GM18499 (cell line): ENCODE results near the gene KCNMA1.
"Not testable (repeated sequence)": the region's sequence is repeated elsewhere in the genome, so short reads cannot be mapped to it uniquely, and the experiment has no call there.

Experiments
- ATAC-seq: cut with Tn5 transposase; IDR thresholded peaks from one replicate; pipeline ENCODE4 v1.9.1; 2021; ENCODE audit warnings: moderate number of reproducible peaks; ENCODE audit not compliant: insufficient read depth, unreplicated experiment

Gene KCNMA1

GRCh38 chr10:77388571-77389100 lies 249.0 kb downstream of the KCNMA1 start:
- no peak for ATAC-seq

GRCh38 chr10:77387701-77388100 lies 249.9 kb downstream of the KCNMA1 start:
- not testable (repeated sequence) for ATAC-seq

GRCh38 chr10:77387247-77387646 lies 250.4 kb downstream of the KCNMA1 start:
- no peak for ATAC-seq

- ATAC-seq, result no peak
Observed at GRCh38 chr10:77386838-77387237, 250.8 kb downstream of the KCNMA1 start.

GRCh38 chr10:77386365-77386764 lies 251.2 kb downstream of the KCNMA1 start:
- no peak for ATAC-seq

GRCh38 chr10:77385315-77385714 lies 252.3 kb downstream of the KCNMA1 start:
- no peak for ATAC-seq

- no peak for ATAC-seq
Observed at GRCh38 chr10:77383861-77384553, 253.6 kb downstream of the KCNMA1 start.

- no peak for ATAC-seq
Observed at GRCh38 chr10:77381750-77382149, 255.9 kb downstream of the KCNMA1 start.

- ATAC-seq, result no peak
Observed at GRCh38 chr10:77380723-77381122, 256.9 kb downstream of the KCNMA1 start.

- no peak for ATAC-seq
Observed at GRCh38 chr10:77380191-77380590, 257.4 kb downstream of the KCNMA1 start.

GRCh38 chr10:77378366-77379349 lies 258.9 kb downstream of the KCNMA1 start:
- ATAC-seq, result no peak

- no peak for ATAC-seq
Observed at GRCh38 chr10:77377678-77378352, 259.8 kb downstream of the KCNMA1 start.

- ATAC-seq, result no peak
Observed at GRCh38 chr10:77377034-77377433, 260.6 kb downstream of the KCNMA1 start.

- ATAC-seq, result no peak
Observed at GRCh38 chr10:77374189-77374656, 263.4 kb downstream of the KCNMA1 start.

GRCh38 chr10:77371848-77372799 lies 265.5 kb downstream of the KCNMA1 start:
- no peak for ATAC-seq

- no peak for ATAC-seq
Observed at GRCh38 chr10:77371421-77371820, 266.2 kb downstream of the KCNMA1 start.

- ATAC-seq, result no peak
Observed at GRCh38 chr10:77368006-77368405, 269.6 kb downstream of the KCNMA1 start.

- no peak for ATAC-seq
Observed at GRCh38 chr10:77363210-77363609, 274.4 kb downstream of the KCNMA1 start.

GRCh38 chr10:77361831-77362230 lies 275.8 kb downstream of the KCNMA1 start:
- no peak for ATAC-seq
